ENCODE data around the gene NCOA4.
"Not testable (repeated sequence)": the region's sequence is repeated elsewhere in the genome, so short reads cannot be mapped to it uniquely, and the experiment has no call there.

NCOA4 gene

GRCh38 chr10:45978554-45978953, 51.9 kb downstream of the NCOA4 start:
- DNase-seq: not testable (repeated sequence)

- not testable (repeated sequence) for DNase-seq
These were observed 56.4 kb downstream of the NCOA4 start for GRCh38 chr10:45974041-45974440.

GRCh38 chr10:45972813-45973169, 57.6 kb downstream of the NCOA4 start:
- not testable (repeated sequence) for DNase-seq

- DNase-seq: not testable (repeated sequence)
These were observed 58.2 kb downstream of the NCOA4 start, which contains the start of gene TIMM23 for GRCh38 chr10:45972106-45972812. Gene TIMM23, plus strand, starts transcription at chr10:45972489. Its CDS starts 136 bp downstream, at chr10:45972625.

GRCh38 chr10:45971742-45972105, 58.7 kb downstream of the NCOA4 start:
- DNase-seq: not testable (repeated sequence)

- DNase-seq: not testable (repeated sequence)
These were observed 59.4 kb downstream of the NCOA4 start for GRCh38 chr10:45971019-45971418.

- DNase-seq: not testable (repeated sequence)
These were observed 67.6 kb downstream of the NCOA4 start for GRCh38 chr10:45962686-45963452.

- DNase-seq: not testable (repeated sequence)
These were observed 72.5 kb downstream of the NCOA4 start for GRCh38 chr10:45957928-45958327.

GRCh38 chr10:45956634-45957033, 73.8 kb downstream of the NCOA4 start:
- not testable (repeated sequence) for DNase-seq
